ENCODE results near the gene JUNB. TPM values are rescaled to one million over a fixed set of nuclear protein-coding genes. Genes with fewer than 3 reads are reported as not detected.
A peak's percentile ranks its signal among the peaks of the same experiment; 100 is the strongest.

The JUNB gene
- total and polyA plus RNA-seq, 2 of the 13 experiments (the other 11 are each of a cell fraction or from before 2014, with no cell fraction given): 7.7 to 8.2 TPM

- no peak for TF ChIP-seq ZNF841 (CRISPR knock-in tag; IDR thresholded peaks at IDR 0.05; ENCODE audit: borderline replicate concordance)
- TF ChIP-seq ZNF550 (CRISPR knock-in tag; IDR thresholded peaks at IDR 0.05; ENCODE audit: borderline replicate concordance): no peak
- no peak for TF ChIP-seq RCOR2 (CRISPR knock-in tag; IDR thresholded peaks at IDR 0.05)
- no peak for TF ChIP-seq CHCHD3 (CRISPR knock-in tag; IDR thresholded peaks at IDR 0.05)
- no peak for TF ChIP-seq RFX1 (IDR thresholded peaks at IDR 0.05)
- TF ChIP-seq IRX3 (CRISPR knock-in tag; IDR thresholded peaks at IDR 0.05; ENCODE audit: borderline replicate concordance, low read depth): peak; percentile 73; the same call in 1 of the 2 replicates
- TF ChIP-seq NFKBIZ (CRISPR knock-in tag; IDR thresholded peaks at IDR 0.05): no peak
- no peak for TF ChIP-seq ELF4 (CRISPR knock-in tag; IDR thresholded peaks at IDR 0.05; ENCODE audit: borderline replicate concordance)
- 0 out of 2 replicates have a peak, but pooled peaks have one; percentile 32 for TF ChIP-seq SP5 (CRISPR knock-in tag; IDR thresholded peaks at IDR 0.05; ENCODE audit: borderline replicate concordance, low read depth)
- TF ChIP-seq ZNF891 (CRISPR knock-in tag; IDR thresholded peaks at IDR 0.05): no peak
- 0 out of 2 replicates have a peak, but pooled peaks have one; percentile 75 for TF ChIP-seq ZNF557 (CRISPR knock-in tag; IDR thresholded peaks at IDR 0.05)
- TF ChIP-seq ZNF281 (CRISPR knock-in tag; IDR thresholded peaks at IDR 0.05; ENCODE audit: borderline replicate concordance): 0 out of 2 replicates have a peak, but pooled peaks have one; percentile 33
- TF ChIP-seq ZC3H13 (CRISPR knock-in tag; IDR thresholded peaks at IDR 0.05): peak; percentile 86; the same call in 1 of the 2 replicates
- TF ChIP-seq ZBTB7B (CRISPR knock-in tag; IDR thresholded peaks at IDR 0.05): no peak; the same call in 1 of the 2 replicates
- peak; percentile 97 for TF ChIP-seq YEATS2 (CRISPR knock-in tag; IDR thresholded peaks at IDR 0.05; ENCODE audit: borderline replicate concordance)
- no peak for TF ChIP-seq ZFP62 (CRISPR knock-in tag; IDR thresholded peaks at IDR 0.05)
- no peak for TF ChIP-seq ZIK1 (CRISPR knock-in tag; IDR thresholded peaks at IDR 0.05; ENCODE audit: borderline replicate concordance, low read depth)
- TF ChIP-seq ARID4A (CRISPR knock-in tag; IDR thresholded peaks at IDR 0.05; ENCODE audit: borderline replicate concordance): peak; percentile 99
- TF ChIP-seq GABPB1 (CRISPR knock-in tag; IDR thresholded peaks at IDR 0.05): peak; percentile 91
- no peak; the same call in 1 of the 2 replicates for TF ChIP-seq ZFP36L1 (CRISPR knock-in tag; IDR thresholded peaks at IDR 0.05)
- TF ChIP-seq SETDB1 (CRISPR knock-in tag; IDR thresholded peaks at IDR 0.05; ENCODE audit: borderline replicate concordance): no peak
- no peak for TF ChIP-seq HNRNPH1 (optimal IDR thresholded peaks at IDR 0.05; ENCODE audit: low read depth, low read length)
- peak; percentile 94 for TF ChIP-seq ZFY (CRISPR knock-in tag; IDR thresholded peaks at IDR 0.05)
Measured at GRCh38 chr19:12806242-12807081, 15.2 kb downstream of the JUNB start, which contains the start of gene RNASEH2A (continued).

Data from HepG2 (cell line).